ENCODE measurements around the gene SUGCT. TPM values are rescaled to one million over a fixed set of nuclear protein-coding genes. Genes with fewer than 3 reads are reported as not detected.
"Not testable (repeated sequence)": the region's sequence is repeated elsewhere in the genome, so short reads cannot be mapped to it uniquely, and the experiment has no call there.

Gene SUGCT
- total RNA-seq, 1 experiment from 2014 or later = 1.5 TPM

- H3K27me3 ChIP-seq (replicated peaks; ENCODE audit: insufficient read depth, low read depth, low read length, poor library complexity) = no peaks in the 10 kb centered on the region
- H3K4me3 ChIP-seq (ENCODE audit: low read depth, low read length, poor library complexity, severe bottlenecking) = no peak overlapping the region
- no peaks in the 10 kb centered on the region for H3K9me3 ChIP-seq (ENCODE audit: low read depth, low read length, poor library complexity, severe bottlenecking)
- POLR2A ChIA-PET (ENCODE audit: low non-redundant PET) = no interaction called here
- BruUV-seq (replicated peaks) = no TSS peak
- intact Hi-C loops (cut with micrococcal nuclease; ENCODE audit: unreplicated experiment) = no loop called here
- no peaks in the 10 kb centered on the region for H3K4me1 ChIP-seq (ENCODE audit: insufficient read depth, low read length, poor library complexity, severe bottlenecking)
- H3K27ac ChIP-seq (ENCODE audit: low read depth, low read length, poor library complexity, severe bottlenecking) = no peak overlapping the region
- no peaks in the 10 kb centered on the region for H3K36me3 ChIP-seq (ENCODE audit: insufficient read depth, low read length, poor library complexity, severe bottlenecking)
- no peak for DNase-seq (ENCODE audit: low spot score)
- no peak for TF ChIP-seq EZH2 (IDR thresholded peaks at IDR 0.05; ENCODE audit: borderline replicate concordance, low read depth, low read length, poor library complexity, severe bottlenecking)
- TF ChIP-seq CTCF (conservative IDR thresholded peaks at IDR 0.05; ENCODE audit: low read depth, low read length) = no peak
- CTCF ChIA-PET = no interaction called here
Observed at GRCh38 chr7:40102897-40103296, 31.9 kb upstream of the SUGCT start.

- Histone ChIP-seq H3K36me3 (ENCODE audit: insufficient read depth, low read length, poor library complexity, severe bottlenecking) (no peaks in the 10 kb centered on the region), H3K4me1 (ENCODE audit: insufficient read depth, low read length, poor library complexity, severe bottlenecking) (no peaks in the 10 kb centered on the region), H3K27me3 (replicated peaks; ENCODE audit: insufficient read depth, low read depth, low read length, poor library complexity) (no peaks in the 10 kb centered on the region), H3K4me3 (ENCODE audit: low read depth, low read length, poor library complexity, severe bottlenecking) (no peak overlapping the region), H3K9me3 (ENCODE audit: low read depth, low read length, poor library complexity, severe bottlenecking) (no peaks in the 10 kb centered on the region), H3K27ac (ENCODE audit: low read depth, low read length, poor library complexity, severe bottlenecking) (no peak overlapping the region)
- intact Hi-C loops (cut with micrococcal nuclease; ENCODE audit: unreplicated experiment) = no loop called here
- ChIA-PET POLR2A (ENCODE audit: low non-redundant PET) (no interaction called here), CTCF (no interaction called here)
- no TSS peak for BruUV-seq (replicated peaks)
- TF ChIP-seq EZH2 (IDR thresholded peaks at IDR 0.05; ENCODE audit: borderline replicate concordance, low read depth, low read length, poor library complexity, severe bottlenecking) = no peak
- TF ChIP-seq CTCF (conservative IDR thresholded peaks at IDR 0.05; ENCODE audit: low read depth, low read length) = no peak
- DNase-seq (ENCODE audit: low spot score) = no peak
Observed at GRCh38 chr7:40105879-40106473, 28.8 kb upstream of the SUGCT start.

- Histone ChIP-seq H3K4me3 (ENCODE audit: low read depth, low read length, poor library complexity, severe bottlenecking) (no peak overlapping the region), H3K36me3 (ENCODE audit: insufficient read depth, low read length, poor library complexity, severe bottlenecking) (no peaks in the 10 kb centered on the region), H3K9me3 (ENCODE audit: low read depth, low read length, poor library complexity, severe bottlenecking) (no peaks in the 10 kb centered on the region), H3K27me3 (replicated peaks; ENCODE audit: insufficient read depth, low read depth, low read length, poor library complexity) (no peaks in the 10 kb centered on the region), H3K27ac (ENCODE audit: low read depth, low read length, poor library complexity, severe bottlenecking) (no peak overlapping the region), H3K4me1 (ENCODE audit: insufficient read depth, low read length, poor library complexity, severe bottlenecking) (no peaks in the 10 kb centered on the region)
- DNase-seq (ENCODE audit: low spot score) = no peak
- ChIA-PET CTCF (no interaction called here), POLR2A (ENCODE audit: low non-redundant PET) (no interaction called here)
- no TSS peak for BruUV-seq (replicated peaks)
- no peak for TF ChIP-seq EZH2 (IDR thresholded peaks at IDR 0.05; ENCODE audit: borderline replicate concordance, low read depth, low read length, poor library complexity, severe bottlenecking)
- no peak for TF ChIP-seq CTCF (conservative IDR thresholded peaks at IDR 0.05; ENCODE audit: low read depth, low read length)
- intact Hi-C loops (cut with micrococcal nuclease; ENCODE audit: unreplicated experiment) = no loop called here
Observed at GRCh38 chr7:40115936-40116335, 18.9 kb upstream of the SUGCT start.

- H3K4me1 ChIP-seq (ENCODE audit: insufficient read depth, low read length, poor library complexity, severe bottlenecking); H3K27me3 ChIP-seq (replicated peaks; ENCODE audit: insufficient read depth, low read depth, low read length, poor library complexity); H3K36me3 ChIP-seq (ENCODE audit: insufficient read depth, low read length, poor library complexity, severe bottlenecking); H3K9me3 ChIP-seq (ENCODE audit: low read depth, low read length, poor library complexity, severe bottlenecking); CTCF ChIA-PET; H3K4me3 ChIP-seq (ENCODE audit: low read depth, low read length, poor library complexity, severe bottlenecking); intact Hi-C loops (cut with micrococcal nuclease; ENCODE audit: unreplicated experiment); DNase-seq (ENCODE audit: low spot score); POLR2A ChIA-PET (ENCODE audit: low non-redundant PET); H3K27ac ChIP-seq (ENCODE audit: low read depth, low read length, poor library complexity, severe bottlenecking); BruUV-seq (replicated peaks): not testable (repeated sequence)
Observed at GRCh38 chr7:40117199-40117598, 17.6 kb upstream of the SUGCT start.

- H3K36me3 ChIP-seq (ENCODE audit: insufficient read depth, low read length, poor library complexity, severe bottlenecking); H3K4me1 ChIP-seq (ENCODE audit: insufficient read depth, low read length, poor library complexity, severe bottlenecking); DNase-seq (ENCODE audit: low spot score); H3K4me3 ChIP-seq (ENCODE audit: low read depth, low read length, poor library complexity, severe bottlenecking); POLR2A ChIA-PET (ENCODE audit: low non-redundant PET); H3K9me3 ChIP-seq (ENCODE audit: low read depth, low read length, poor library complexity, severe bottlenecking); BruUV-seq (replicated peaks); H3K27ac ChIP-seq (ENCODE audit: low read depth, low read length, poor library complexity, severe bottlenecking); H3K27me3 ChIP-seq (replicated peaks; ENCODE audit: insufficient read depth, low read depth, low read length, poor library complexity); intact Hi-C loops (cut with micrococcal nuclease; ENCODE audit: unreplicated experiment); CTCF ChIA-PET: not testable (repeated sequence)
Observed at GRCh38 chr7:40118201-40118600, 16.6 kb upstream of the SUGCT start.

Measured in A673 (cell line).